Endometrial microvascular endothelial cells (primary cell): Measurements from ENCODE around the gene GPR137. TPM values are rescaled to one million over a fixed set of nuclear protein-coding genes. Genes with fewer than 3 reads are reported as not detected.
"Not testable (repeated sequence)": the region's sequence is repeated elsewhere in the genome, so short reads cannot be mapped to it uniquely, and the experiment has no call there.

Source experiments
- in situ Hi-C: cut with HindIII; loops from 2 replicates; pipeline ENCODE4 v1.10.0; 2017; ENCODE audit warnings: low sequenced_read_pairs, low pct_unique_long_range_greater_than_20kb; ENCODE audit errors: inconsistent ontology term
- total RNA-seq: library from RNA; depleted of rRNA; stranded (reverse); fragments of >200 nt; gene quantifications from one replicate; pipeline ENCODE4 v1.2.3, GENCODE V29; 2015; ENCODE audit errors: inconsistent ontology term

The GPR137 gene
- total RNA-seq, 1 donor from 2014 or later, result 26.8 TPM

GRCh38 chr11:64312947-64313346 is 27.3 kb downstream of the GPR137 start:
- in situ Hi-C loops, result no loop called here

- in situ Hi-C loops, result no loop called here
Measured at GRCh38 chr11:64313491-64314145, 28.0 kb downstream of the GPR137 start.

- in situ Hi-C loops, result no loop called here
Measured at GRCh38 chr11:64314146-64314804, 28.6 kb downstream of the GPR137 start.

GRCh38 chr11:64314805-64315561 is 29.3 kb downstream of the GPR137 start:
- in situ Hi-C loops, result no loop called here

GRCh38 chr11:64315667-64316526 is 30.2 kb downstream of the GPR137 start:
- in situ Hi-C loops, result not testable (repeated sequence)

- in situ Hi-C loops, result no loop called here
Measured at GRCh38 chr11:64316672-64317324, 31.1 kb downstream of the GPR137 start.

- in situ Hi-C loops, result no loop called here
Measured at GRCh38 chr11:64317325-64317960, 31.8 kb downstream of the GPR137 start, which contains the start of gene TRMT112. TSS of gene TRMT112 (minus strand) at chr11:64317559. CDS start at chr11:64317526, 33 bp downstream.

GRCh38 chr11:64317961-64318765 is 32.5 kb downstream of the GPR137 start, which contains the start of gene PRDX5:
TSS of gene PRDX5 (plus strand) at chr11:64318121. CDS start at chr11:64318216, 95 bp downstream.
- in situ Hi-C loops, result no loop called here

- in situ Hi-C loops, result no loop called here
Measured at GRCh38 chr11:64318766-64319761, 33.4 kb downstream of the GPR137 start.

- in situ Hi-C loops, result no loop called here
Measured at GRCh38 chr11:64320556-64320955, 34.9 kb downstream of the GPR137 start.

- in situ Hi-C loops, result no loop called here
Measured at GRCh38 chr11:64321026-64321425, 35.4 kb downstream of the GPR137 start.

- in situ Hi-C loops, result no loop called here
Measured at GRCh38 chr11:64321533-64321932, 35.9 kb downstream of the GPR137 start.

- in situ Hi-C loops, result no loop called here
Measured at GRCh38 chr11:64322925-64323260, 37.2 kb downstream of the GPR137 start.

- in situ Hi-C loops, result no loop called here
Measured at GRCh38 chr11:64323373-64323772, 37.7 kb downstream of the GPR137 start.

GRCh38 chr11:64323984-64324383 is 38.3 kb downstream of the GPR137 start:
- in situ Hi-C loops, result not testable (repeated sequence)
